Mammary epithelial cell (primary cell): Measurements from ENCODE around the gene ZBTB39.

Source experiments
- CTCF ChIP-seq, 2 donors: IDR thresholded peaks in 1 of 2; conservative IDR thresholded peaks in 1 of 2; 2 replicates each; pipeline ENCODE4 v1.5.1; 2011 to 2012; ENCODE audit warnings: inconsistent platforms in 2 of 2, low read length in 2 of 2, mild to moderate bottlenecking in 2 of 2, control low read depth in 1 of 2, low read depth in 1 of 2; ENCODE audit not compliant: insufficient read depth in 1 of 2; ENCODE audit errors: extremely low read depth in 1 of 2
- EZH2 ChIP-seq: IDR thresholded peaks from 2 replicates; pipeline ENCODE4 v1.6.1; 2012; ENCODE audit warnings: low read length, inconsistent platforms, borderline replicate concordance

GRCh38 chr12:56998981-56999380 is 7.4 kb downstream of the ZBTB39 start:
- no peak for TF ChIP-seq CTCF (conservative IDR thresholded peaks at IDR 0.05 in 1 of 2, IDR thresholded peaks at IDR 0.05 in 1 of 2; ENCODE audit: extremely low read depth in 1 of 2, insufficient read depth in 1 of 2, low read depth in 1 of 2, low read length in 2 of 2)
- TF ChIP-seq EZH2, result no peak
